Sigmoid colon (tissue), 3 donors: Measurements from ENCODE around the gene WFS1.

Source experiments
- POLR2A ChIP-seq, 2 donors: fragments of 450-650 bp; IDR thresholded peaks; one replicate each; pipeline ENCODE4 v1.6.1; 2016; ENCODE audit warnings: antibody characterized with exemption in 2 of 2, mild to moderate bottlenecking in 2 of 2, moderate library complexity in 2 of 2
- TF ChIP-seq, protein P1 (sequence below), 4 experiments: fragments of 450-650 bp in 3 of 4; fragments of 200-600 bp in 1 of 4; IDR thresholded peaks; one replicate each; pipeline ENCODE4 v1.5.1; 2016 to 2019; ENCODE audit warnings: antibody characterized with exemption in 4 of 4, mild to moderate bottlenecking in 3 of 4, moderate library complexity in 2 of 4

- TF ChIP-seq, protein P1, sequence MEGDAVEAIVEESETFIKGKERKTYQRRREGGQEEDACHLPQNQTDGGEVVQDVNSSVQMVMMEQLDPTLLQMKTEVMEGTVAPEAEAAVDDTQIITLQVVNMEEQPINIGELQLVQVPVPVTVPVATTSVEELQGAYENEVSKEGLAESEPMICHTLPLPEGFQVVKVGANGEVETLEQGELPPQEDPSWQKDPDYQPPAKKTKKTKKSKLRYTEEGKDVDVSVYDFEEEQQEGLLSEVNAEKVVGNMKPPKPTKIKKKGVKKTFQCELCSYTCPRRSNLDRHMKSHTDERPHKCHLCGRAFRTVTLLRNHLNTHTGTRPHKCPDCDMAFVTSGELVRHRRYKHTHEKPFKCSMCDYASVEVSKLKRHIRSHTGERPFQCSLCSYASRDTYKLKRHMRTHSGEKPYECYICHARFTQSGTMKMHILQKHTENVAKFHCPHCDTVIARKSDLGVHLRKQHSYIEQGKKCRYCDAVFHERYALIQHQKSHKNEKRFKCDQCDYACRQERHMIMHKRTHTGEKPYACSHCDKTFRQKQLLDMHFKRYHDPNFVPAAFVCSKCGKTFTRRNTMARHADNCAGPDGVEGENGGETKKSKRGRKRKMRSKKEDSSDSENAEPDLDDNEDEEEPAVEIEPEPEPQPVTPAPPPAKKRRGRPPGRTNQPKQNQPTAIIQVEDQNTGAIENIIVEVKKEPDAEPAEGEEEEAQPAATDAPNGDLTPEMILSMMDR (IDR thresholded peaks at IDR 0.05), result no peak
- no peak for TF ChIP-seq POLR2A (IDR thresholded peaks at IDR 0.05)
These were observed 81.0 kb downstream of the WFS1 start for GRCh38 chr4:6350646-6351045.
